ENCODE results near the gene EFTUD2.

The EFTUD2 gene

DNA sequence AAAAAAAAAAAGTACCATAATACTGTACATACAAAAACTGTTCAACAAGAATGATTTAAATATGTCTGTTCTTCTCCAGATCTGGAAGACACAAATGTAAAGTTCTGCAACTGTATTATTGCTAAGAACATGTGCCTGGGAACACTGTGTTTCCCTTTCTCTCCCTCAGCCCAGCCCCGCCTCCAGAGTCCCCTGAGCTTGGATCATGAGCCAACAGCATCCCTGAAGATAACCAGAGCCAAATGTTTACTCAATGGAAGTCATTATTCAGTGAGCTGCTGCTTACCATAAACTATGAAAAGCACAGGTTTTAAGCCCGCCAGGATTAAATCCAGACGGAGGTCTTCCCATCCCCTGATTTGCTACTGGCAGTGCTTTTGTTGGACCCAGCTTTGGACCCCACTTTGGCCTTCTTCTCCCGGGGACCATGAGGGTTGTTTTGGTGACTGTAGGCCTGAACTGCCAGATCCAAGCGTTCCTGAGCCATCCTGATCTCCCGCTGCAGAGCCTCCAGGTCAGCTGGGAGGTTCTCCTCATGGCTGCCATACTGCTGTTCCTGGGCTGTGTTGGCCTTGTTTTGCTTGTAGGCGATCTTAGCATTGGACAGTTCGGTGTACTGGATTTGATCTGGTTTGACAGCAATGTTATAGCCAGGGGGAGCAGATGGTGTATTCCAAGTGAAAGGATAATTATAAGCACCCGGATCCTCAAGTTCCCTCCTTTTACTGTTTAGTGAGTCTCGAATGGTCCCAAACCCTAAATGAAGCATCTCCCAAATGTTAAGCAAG lies 94.7 kb downstream of the EFTUD2 start:
- no peak for DNase-seq

DNA sequence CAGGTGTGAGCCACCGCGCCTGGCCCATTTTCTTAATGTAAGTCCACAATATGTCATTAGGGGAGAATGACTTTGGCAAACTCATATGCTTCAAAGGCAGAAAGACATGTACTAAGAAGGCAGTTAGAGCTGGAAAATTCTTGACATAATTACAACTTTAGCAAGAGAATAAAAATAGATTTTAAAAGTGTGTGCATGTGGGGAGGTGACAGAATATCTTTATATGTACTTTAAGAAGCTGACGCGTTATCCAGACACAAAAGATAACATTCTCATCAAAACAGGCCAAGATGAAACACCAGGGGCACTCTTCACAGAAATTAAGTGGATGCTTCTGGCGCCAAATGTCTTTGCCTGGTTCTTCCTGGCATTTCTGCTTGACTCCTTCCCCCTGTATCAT lies 97.4 kb downstream of the EFTUD2 start:
- DNase-seq = no peak
